GM21515 (cell line): ENCODE measurements around the gene F13B.
A peak's percentile ranks its signal among the peaks of the same experiment; 100 is the strongest.
"Not testable (repeated sequence)": the region's sequence is repeated elsewhere in the genome, so short reads cannot be mapped to it uniquely, and the experiment has no call there.

ENCODE experiments used
- ATAC-seq: cut with Tn5 transposase; IDR thresholded peaks from one replicate; pipeline ENCODE4 v1.9.1; 2021; ENCODE audit not compliant: unreplicated experiment

Gene F13B, protein sequence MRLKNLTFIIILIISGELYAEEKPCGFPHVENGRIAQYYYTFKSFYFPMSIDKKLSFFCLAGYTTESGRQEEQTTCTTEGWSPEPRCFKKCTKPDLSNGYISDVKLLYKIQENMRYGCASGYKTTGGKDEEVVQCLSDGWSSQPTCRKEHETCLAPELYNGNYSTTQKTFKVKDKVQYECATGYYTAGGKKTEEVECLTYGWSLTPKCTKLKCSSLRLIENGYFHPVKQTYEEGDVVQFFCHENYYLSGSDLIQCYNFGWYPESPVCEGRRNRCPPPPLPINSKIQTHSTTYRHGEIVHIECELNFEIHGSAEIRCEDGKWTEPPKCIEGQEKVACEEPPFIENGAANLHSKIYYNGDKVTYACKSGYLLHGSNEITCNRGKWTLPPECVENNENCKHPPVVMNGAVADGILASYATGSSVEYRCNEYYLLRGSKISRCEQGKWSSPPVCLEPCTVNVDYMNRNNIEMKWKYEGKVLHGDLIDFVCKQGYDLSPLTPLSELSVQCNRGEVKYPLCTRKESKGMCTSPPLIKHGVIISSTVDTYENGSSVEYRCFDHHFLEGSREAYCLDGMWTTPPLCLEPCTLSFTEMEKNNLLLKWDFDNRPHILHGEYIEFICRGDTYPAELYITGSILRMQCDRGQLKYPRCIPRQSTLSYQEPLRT

DNA sequence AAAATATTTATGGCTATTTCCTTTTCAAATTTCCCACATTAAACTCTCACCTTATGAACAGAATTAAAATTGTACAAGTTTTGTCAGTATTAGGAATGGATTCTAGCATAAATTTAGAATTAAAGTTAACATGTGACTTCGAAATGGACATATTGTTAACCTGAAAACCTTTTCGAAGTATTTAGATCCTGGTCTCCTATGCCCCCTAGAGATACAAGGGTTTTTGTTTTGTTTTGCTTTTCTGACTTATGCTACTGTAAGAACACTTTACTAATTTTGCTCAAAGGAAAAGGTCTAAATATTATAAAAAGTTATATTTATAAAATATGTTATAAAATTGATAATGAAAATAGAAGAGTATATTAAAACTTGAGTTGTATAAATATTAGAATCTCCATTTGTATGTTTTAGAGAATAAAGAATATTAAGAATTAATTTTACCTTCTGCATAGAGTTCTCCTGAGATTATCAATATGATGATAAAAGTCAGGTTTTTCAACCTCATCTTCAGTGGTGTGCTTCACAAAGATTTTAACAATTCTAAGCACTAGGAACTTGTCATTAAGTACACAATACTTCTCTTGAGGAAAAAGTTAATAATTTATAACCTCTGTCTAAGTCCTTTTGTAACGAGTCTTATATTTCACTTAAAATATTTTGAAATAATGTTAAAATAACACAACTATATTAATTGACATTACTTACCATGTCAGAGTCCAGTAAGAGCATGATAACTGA is at the start of gene F13B:
TSS of gene F13B (minus strand) at position 542 of the 738 bp plus-strand sequence. CDS start at position 505, 37 bp downstream.
- ATAC-seq = no peak

DNA sequence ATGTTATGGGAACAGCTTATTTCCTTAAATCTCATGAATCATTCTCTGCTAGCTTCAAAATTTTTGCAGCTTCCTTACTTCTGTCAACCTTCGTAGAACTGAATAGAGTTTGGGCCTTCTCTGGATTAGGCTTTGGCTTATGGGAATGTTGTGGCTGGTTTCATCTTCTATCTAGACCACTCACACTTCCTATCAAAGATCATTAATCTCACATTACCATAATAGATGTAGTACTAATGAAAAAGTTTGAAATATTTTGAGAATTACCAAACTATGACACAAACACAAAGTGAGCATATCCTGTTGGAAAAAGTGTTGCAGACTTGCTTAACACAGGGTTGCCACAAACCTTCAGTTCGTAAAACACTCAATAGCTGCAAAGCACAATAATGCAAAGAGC is 49.1 kb upstream of the F13B start:
- ATAC-seq = no peak

DNA sequence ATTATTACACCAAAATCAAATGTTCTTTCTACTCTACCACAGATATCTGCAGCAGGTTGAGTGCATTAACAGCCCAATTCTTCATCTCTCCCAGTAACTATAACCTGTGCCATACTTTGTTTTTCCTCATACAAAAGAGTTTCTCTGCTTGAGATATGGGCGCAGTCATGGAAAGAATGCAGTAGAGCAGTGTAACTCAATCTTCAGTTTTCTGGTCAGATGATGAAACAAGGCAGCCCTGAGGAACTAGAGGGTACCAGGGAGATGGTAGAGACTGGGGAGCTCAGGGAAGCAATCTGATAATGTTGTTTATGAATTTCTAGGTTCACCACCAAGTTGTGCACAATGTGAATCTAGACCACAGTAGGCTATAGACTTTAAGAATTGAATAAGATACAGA is 39.8 kb upstream of the F13B start:
- ATAC-seq = no peak

DNA sequence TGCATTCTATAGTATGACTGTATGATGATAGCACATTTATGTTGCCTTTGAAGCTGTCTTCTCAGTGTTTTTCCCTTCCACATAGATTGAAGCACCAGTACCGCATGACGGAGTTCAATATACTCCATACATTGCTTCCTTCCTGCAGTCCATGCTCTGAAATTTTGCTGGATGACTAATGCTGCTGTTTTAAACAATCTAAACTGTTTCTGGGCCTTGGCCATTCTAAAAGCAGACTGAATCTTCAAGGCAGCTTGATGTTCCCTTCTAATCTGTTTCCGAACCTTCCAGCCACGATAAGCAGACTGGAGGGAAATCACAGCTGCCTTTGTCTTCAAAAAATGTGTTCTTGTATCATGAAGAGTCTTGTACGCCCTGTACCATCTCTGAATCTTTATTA is 36.2 kb upstream of the F13B start:
- no peak for ATAC-seq

DNA sequence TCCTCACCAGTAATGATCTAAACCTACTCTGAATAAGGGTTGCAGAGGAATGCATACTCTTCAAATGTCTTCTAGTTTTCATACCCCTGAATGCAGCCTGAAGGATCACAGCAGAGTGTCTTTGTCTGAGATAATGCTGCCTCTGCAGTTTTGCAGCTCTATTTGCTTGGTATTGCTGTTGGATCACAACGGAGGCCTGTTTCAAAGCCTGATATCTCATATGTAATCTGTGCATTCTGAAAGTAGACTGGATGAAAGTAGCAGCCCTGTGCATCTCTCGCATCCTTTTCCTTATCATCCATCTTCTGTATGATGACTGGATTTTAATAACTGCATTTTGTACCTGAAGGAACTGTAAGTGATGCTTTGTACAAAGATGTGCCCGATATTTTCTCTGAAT is 34.9 kb upstream of the F13B start:
- no peak for ATAC-seq

DNA sequence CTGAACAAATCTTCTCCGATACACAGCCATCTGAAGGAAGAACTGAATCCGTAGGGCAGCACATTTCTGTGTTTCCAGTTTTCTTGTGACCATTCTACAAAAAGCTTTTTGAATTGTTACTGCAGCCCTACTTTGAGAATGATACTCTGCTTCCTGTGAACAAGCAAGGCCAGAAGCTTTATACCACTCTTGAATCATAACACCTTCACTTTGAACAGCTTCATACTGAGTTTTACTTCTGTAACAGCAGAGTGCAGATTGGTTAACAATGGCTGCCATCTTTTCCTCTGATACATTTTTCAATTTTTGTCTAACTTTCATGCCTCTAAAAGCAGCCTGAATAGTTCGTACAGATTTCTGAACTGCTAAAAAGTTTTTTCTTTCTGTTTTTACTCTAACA is 33.6 kb upstream of the F13B start:
- ATAC-seq = no peak

DNA sequence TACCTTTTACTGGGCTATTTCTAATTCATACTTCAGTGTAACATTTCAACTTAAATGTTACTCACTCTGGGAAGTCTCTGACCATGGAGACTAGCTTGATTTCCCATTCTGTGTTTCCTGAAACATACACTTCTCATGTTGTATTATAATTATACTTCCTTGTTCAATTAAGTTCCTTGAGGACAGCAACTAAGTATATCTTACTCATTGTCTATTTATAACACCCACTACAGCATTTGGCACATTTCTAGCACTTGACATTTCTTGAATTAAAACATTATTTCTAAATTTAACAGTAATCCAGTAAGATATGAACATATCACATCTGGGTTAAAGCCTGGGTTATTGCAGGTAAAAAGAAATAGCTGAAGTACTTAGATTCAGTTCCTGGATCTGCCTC is 32.4 kb upstream of the F13B start:
- ATAC-seq = no peak

DNA sequence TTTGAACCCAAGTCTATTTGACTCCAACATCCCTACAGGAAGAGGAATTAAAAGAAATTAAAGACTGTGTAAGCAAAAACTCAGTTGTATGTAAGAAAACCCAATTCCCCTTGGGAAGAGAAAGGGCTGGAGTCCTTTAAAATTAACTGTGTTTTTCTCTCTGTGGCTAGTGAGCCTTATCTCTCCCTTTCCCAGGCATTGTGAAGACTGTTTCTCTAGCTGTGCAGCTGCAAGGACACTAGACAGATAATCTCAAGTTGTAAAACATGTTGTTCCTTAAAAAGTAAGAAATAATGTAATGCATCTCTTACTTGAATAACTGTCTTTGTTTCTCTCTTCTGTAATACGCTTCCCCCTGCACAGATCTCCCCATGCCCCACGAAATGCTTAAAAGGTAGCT is 29.9 kb upstream of the F13B start:
- not testable (repeated sequence) for ATAC-seq

DNA sequence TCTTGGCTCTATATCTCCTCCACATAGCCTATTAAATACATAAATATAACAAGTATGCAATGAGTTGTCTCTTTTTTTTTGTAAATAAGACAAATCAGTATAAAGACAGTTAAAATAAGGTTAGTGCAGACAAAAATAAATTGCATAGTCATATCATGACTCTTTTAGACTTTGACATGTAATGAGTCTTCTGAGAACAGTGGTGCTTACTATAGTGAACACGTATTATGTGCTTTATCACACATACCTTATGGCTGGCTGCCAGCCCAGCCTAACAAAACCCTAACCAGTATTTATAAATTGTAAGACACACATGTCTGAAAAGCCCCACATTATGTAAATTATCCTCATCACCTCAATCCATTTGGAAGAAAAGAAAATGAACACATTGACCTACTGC is 29.1 kb upstream of the F13B start:
- ATAC-seq = no peak

DNA sequence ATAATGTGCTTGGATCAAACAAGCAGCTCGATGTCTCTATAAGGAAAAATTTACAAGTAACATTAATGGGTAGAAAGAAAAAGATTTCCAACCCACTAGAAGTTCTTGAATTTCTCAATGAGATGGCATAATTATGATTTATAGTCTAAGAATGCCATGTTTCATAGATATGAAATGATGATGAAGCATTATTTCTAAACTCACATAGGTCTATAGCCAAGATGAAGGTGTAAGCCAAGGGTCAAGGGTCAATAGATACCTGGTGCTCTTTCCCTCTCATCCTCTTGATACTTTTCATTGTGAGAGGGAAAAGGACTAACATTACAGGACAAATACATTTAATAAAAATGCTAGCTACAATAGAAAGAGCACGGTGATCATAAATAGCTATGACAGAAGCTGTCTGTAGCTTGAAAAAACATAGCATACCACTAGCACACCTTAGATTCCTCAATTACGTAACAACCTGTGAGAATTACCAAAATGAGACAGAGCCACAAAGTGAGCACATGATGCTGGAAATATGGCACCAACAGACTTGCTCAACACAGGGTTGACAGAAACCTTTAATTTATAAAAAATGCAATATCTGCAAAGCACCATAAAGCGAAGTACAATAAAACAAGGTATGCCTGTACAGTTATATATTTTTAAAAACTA is 26.3 kb upstream of the F13B start:
- ATAC-seq = no peak

DNA sequence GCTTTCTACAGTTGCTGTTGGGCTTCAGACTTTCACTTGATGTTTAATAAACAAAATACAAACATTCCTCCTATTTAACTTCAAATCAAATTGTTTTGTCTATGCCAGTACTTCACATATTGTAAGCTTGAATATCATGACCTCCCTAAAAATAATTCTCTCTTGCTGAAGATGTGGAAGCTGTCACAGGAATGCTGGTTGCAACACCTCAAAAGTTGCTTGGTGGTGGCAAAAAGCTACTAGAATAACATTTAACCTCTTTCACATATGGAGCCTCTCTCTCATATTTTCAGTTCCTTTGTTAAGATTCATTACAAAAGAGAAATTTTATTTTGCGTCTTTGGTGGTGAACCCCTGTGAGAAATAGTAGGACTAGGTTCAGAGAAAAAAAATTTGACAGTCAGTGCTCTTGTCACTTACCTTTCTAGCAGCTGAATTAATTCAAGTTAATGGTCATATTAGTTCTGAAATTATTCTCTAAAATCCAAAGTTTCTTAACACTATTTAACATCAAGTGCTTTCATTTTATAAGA is 25.5 kb upstream of the F13B start:
- ATAC-seq = no peak

DNA sequence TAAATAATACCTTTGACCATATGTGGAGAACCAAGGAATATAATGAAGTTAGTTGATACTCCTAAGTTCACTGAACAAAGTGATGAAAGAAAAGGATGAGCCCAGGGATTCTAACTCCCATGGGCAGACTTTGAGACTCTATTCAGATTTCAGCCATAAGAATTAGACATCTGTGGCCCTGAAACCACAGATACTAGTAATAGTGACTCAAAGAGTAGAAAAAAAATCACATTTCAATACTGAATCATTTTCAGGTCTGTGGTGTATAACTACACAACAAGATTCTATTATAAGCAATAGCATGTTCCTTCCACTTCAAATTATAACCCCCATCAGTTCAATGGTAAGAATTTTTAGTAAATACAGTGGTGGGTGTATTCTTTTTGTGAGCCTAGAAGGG is 16.4 kb upstream of the F13B start:
- no peak for ATAC-seq

DNA sequence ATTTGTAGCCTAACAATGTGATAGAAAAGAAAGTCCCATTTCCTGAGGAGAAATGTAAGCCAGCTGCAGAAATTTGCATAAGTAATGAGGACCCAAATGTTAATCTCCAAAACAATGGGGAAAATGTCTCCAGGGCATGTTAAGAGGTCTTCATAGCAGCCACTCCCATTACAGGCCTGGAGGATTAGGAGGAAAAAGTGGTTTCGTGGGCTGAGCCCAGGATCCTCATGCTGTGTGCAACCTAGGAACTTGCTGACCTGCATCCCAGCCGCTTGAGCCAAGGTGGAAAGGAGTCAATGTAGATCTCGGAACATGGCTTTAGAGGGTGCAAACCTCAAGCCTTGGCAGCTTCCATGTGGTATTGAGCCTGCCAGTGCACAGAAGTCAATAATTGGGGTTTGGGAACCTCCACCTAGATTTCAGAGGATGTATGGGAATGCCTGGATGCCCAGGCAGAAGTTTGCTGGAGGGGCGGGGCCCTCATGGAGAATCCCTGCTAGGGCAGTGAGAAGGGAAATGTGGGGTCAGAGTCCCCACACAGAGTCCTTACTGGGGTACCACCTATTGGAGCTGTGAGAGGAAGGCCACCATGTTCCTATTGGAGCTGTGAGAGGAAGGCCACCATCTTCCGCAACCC is 14.2 kb upstream of the F13B start:
- no peak for ATAC-seq

DNA sequence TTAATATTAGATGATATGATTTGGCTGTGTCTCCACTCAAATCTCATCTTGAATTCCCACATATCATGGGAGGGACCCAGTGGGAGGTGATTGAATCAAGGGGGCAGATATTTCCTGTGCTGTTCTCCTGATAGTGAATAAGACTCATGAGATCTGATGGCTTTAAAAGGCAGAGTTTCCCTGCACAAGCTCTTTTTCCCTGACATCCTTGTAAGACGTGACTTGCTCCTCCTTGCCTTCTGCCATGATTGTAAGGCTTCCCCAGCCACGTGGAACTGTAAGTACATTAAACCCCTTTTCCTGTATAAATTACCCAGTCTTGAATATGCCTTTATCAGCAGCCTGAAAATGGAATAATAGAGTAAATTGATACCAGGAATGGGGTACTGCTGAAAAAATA is 13.3 kb upstream of the F13B start:
- ATAC-seq = no peak

DNA sequence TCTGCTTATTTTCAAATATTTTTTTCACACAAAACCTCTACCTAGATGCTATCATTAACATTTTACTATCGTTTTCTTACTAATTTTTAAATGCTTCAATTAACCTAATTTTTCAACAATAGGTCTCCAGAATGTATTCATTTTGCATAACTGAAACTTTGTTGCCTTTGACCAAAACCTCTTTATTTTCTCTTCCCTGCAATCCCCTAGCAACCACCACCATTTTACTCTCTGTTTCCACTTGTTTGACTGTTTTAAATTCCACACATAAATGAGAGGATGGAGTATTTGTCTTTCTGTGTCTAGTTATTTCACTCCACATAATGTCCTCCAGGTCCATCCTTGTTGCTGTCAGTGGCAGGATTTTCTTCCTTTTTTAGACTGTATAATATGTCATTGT is 9.5 kb upstream of the F13B start:
- ATAC-seq = no peak

DNA sequence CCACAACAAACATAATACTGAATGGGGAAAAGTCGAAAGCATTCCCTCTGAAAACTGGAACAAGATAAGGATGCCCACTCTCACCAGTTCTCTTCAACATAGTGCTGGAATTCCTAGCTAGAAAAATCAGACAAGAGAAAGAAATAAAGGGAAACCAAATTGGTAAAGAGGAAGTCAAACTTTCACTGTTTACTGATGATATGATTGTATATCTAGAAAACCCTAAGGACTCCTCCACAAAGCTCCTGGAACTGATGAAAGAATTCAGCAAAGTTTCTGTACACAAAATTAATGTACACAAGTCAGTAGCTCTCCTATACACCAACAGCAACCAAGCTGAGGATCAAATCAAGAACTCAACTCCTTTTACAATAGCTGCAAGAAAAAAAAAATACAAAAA is 6.9 kb upstream of the F13B start:
- ATAC-seq = no peak

DNA sequence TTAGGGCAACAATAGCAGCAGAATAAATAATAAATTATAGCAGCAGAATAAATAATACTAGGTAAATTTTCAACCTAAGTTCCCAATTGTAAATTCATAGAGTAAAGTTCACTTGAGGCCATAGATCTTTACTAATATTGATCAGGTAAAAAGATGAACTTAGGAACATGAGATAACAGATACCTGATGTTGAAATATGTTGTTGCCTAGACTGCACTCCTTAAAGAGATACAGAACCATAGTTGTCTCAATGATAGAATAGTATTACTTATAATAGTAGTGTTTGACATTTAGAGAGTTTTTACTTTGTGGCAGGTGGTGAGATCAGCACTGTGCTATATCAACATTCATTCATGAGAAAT is 378 bp upstream of the F13B start:
- ATAC-seq = no peak

DNA sequence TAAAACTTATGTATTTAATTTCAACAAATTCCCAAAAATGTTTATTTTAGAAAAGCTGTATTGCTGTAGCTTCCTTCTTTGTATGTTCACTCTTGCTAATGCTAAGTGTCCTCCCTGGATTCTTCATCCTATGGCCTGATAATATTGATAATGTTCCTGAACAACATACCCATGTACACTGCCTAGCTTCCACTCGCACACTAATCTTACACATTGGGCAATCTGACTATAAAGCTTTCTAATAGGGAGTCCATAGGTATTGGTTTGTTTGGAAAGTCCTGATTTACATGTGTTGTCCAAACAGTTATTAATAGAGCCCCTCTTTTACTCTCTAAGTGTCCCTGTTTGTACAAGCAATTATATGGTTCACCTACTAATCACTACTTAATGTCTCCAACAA is 783 bp downstream of the F13B start:
- no peak for ATAC-seq

DNA sequence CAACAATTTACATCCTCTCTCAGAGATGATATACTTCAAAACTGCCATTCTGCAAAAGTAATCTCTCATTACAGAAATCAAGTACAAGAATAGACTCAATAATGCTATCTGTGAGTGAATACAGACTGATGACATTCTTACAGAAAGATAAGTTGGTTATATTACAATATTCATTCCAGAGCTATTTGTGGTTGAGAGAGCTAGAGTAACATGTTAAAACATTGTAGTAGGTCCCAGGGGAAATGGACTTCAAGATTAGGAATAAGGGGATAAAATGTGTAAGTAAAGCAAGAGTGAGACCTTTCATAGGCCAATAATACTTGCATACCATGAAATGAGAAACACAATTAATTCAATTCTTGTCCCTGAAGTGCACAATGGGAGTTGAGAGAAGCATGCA is 1.5 kb downstream of the F13B start:
- ATAC-seq = no peak

DNA sequence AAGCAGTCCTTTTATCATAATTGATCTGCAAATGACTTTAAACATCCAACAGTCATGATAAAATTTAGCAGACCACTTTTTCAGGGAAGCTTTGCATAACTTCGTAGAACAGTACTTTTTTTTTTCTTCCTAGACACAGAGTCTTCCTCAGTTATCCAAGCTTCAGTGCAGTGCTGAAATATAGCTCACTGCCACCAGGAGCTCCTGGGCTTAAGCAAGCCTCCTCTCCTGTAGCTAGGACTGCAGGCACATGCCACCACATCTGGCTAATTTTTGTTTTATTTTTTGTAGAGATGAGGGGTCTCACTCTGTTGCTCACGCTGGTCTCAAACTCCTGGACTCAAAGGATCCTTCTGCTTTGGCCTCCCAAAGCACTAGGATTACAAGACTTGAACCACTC is 3.8 kb downstream of the F13B start:
- ATAC-seq = no peak

DNA sequence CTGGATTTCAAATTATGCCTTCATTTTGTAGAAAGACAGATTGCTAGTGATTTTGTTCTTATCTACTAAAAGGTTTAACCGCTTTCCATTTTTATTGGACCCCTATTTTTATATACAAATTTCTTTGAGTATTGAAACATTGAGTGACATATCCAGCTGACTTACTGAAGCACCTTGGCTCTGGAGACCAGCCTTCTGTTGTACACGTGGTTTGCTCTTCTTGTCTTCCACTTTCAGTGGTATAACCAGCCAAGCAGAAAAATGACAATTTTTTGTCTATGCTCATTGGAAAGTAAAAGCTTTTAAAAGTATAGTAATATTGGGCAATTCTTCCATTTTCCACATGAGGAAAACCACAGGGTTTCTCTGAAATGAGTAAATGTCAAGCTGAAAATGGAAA is 4.4 kb downstream of the F13B start:
- ATAC-seq = peak; percentile 75
